HG02642 (cell line): Measurements from ENCODE around the gene KLHL30.

Source experiments
- ATAC-seq: cut with Tn5 transposase; IDR thresholded peaks from one replicate; pipeline ENCODE4 v1.9.1; 2021; ENCODE audit warnings: mild to moderate bottlenecking; ENCODE audit not compliant: unreplicated experiment, poor library complexity

The KLHL30 gene

DNA sequence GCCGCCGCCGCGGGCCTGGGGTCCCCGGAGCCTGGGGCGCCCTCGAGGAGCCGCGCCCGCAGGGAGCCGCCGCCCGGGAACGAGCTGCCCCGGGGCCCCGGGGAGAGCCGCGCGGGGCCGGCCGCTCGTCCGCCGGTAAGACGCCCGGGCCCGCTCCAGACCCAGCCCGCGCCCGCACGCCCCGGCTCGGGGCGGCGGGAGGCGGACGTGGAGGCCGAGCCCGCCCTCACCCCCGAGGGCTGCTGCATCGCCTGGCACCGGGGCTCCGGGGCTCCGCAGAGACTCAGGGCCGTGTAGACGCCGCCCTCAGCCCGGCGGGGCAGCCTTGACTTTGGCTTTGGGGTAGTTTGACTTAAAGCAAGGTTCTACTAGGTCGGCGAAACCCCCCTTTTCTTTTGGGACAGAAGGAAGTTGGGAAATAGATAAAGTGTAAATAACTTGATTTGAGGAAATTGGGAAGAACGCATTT lies 20.6 kb downstream of the KLHL30 start:
- ATAC-seq = no peak

DNA sequence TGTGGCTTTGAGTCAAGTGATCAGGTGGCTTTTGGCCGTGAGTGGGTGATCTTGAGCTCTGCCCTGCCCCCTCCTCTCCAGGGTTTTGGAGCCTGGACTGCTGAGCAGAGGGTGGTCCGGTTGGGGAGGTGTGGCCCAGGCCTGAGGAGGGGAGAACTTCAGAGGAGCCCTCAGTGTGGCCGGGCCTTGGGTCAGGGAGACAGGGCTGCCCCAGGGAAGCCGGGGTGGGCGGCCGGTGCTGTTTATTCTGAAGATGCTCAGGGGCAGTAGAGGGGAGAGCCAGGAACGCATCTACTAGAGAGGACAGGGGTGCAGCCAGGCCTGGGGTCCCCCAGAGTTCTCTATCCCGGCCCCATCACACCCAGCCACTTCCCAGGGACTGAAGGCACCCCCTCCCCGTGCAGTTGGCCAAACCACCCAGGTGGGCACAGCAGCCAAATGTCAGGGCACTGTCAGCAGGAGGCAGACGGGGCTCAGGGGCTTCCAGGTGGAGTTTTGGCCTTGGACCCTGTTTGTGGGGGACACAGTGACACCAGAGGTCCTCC lies 21.3 kb downstream of the KLHL30 start:
- no peak for ATAC-seq

DNA sequence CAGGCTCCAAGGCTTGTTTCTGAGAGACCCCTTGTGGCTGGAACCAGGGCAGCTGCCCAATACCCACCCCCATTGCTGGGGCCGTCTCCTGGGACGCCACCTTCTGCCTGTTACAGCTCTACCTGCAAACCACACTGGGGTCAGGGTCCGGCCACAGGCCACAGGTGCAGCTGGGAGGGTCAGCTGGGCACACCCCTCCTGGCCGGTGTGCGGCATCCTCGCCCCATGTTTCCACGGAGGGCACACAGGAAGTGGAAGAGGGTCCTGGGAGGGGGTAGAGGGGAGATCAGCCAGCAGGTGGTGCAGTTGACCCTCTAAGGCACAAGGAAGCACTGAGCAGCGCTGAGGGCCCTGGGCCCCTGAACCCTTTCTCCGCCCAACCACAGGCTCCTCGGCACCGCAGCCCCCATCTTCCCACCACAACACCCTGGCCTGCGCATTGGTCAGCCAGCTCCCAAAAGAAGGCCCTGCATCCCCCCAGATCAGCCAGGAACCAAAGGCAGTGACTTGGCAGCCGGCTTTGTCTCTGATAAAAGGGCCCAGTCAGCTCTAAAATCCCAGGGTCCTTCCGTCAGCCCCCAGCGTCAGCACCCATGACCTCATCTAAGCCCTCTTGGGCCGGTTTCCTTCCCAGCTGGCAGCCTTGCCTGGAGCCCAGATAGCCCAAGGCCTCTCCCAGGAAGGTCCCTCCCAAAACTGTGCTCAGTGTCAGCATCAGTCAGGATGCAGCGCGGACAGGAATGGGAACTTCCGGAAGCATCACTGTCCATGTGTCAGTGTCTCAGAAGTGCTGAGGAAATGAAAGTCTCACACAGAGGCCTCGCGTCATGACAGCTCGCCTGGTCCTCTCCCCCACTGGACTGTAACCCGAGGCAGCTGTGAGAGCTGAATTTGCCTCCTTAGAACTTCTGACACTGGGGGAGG lies 22.0 kb downstream of the KLHL30 start:
- ATAC-seq = no peak

DNA sequence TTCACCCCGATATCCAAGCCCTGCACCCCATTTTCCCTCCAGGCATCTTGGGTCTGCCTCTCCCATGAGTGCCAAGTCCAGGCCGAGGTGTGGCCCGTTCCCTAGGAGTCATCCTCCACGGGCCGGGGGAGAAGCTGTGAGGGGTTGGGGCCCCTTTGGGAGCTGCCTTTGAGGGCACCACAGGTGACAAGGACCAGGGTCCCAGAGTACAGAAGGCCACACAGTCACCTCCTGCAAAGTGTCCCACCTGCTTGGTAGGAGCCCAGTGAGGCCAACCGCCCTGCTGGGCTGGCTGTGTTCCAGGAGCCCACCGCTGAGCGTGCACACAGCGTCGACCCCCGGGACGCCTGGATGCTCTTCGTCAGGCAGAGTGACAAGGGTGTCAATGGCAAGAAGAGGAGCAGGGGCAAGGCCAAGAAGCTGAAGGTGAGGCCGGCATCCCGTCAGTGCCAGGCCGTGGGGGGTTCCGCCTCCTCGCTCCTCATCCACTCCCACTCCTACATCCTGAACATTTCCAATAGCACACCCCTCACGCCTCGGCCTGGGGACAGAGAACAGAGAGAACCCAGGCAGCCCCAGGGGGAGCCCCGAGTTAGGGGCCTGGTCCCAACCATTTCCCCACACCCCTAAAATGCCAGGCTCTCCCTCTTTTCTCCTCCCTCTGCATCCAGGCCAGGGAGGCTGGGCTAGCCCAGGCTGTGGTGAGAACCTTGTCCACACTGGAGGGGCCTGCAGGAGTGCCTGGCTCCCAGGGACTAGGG lies 23.0 kb downstream of the KLHL30 start:
- no peak for ATAC-seq

DNA sequence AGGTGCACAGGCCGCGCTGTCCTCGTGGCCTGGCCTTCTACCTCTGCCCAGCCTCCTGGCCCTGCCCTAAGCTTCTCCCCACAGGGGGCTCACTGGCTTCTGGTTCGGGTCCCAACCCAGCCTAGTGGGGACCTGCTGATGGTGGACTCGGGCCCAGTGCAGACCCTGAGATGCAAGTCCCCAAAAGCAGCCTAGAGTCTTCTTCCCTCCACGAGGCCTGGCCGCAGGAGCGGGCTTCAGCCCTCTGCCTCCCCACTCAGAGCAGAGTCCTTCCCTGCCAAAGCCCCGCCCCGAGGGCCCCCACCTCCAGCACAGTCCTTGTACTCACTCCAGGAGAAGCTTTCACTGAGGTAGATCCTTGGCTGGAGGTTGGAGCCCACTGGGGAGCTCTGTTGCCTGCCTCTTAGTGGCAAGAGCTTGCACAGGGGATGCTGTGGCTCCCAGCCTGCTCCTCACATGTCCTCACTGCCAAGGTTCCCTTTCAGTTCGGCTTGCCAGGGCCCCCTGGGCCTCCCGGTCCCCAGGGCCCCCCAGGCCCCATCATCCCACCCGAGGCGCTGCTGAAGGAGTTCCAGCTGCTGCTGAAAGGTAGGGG lies 23.9 kb downstream of the KLHL30 start:
- no peak for ATAC-seq

DNA sequence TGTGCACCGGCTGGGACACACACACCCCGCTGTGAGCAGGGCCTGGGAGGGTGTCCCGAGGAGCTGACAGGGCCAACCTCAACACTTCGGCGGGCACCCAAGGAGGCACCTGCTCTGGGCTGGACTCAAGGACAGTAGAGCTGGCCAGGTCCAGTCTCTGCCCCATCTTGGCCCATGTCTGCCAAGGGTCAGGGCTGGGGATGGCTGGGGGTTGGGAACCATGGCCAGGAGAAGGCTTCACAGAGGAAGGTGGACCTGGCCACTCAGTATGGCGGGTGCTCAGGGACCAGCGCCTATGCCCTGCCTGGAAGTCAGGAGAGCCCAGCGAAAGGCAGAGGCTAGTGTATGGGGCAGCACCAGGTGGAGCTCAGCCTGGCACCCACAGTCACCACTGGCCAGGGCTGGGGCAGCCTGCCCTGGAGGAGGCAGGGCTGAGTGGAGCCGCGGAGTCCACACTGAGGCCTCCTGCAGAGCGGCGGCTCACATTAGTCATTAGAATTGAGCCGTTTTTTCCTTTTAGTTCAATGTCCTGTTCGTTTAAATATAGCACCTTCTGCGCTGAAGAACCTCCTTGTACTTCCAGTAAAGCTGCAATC lies 24.5 kb downstream of the KLHL30 start:
- no peak for ATAC-seq

DNA sequence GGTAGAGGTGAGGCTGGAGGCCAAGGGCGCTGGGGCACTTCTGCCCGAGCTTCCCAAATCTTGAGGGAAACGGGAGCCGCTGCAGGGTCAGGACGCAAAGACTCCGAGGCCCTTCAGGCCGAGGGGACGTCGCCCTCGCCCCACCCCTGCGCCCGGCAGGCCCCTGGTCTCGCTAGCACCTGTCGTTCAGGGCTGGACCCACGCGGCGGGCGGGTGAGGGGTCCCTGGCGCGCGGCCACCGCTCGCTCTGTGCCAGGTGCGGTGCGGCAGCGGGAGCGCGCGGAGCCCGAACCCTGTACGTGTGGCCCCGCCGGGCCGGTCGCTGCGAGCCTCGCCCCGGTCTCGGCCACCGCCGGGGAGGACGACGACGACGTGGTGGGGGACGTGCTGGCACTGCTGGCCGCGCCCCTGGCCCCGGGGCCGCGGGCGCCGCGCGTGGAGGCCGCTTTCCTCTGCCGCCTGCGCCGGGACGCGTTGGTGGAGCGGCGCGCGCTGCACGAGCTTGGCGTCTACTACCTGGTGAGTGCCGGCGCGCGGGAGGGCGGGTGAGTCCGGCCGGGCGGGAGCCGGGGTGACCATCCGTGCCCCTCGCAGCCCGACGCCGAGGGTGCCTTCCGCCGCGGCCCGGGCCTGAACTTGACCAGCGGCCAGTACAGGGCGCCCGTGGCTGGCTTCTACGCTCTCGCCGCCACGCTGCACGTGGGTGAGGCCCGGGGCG lies 25.2 kb downstream of the KLHL30 start:
- no peak for ATAC-seq

DNA sequence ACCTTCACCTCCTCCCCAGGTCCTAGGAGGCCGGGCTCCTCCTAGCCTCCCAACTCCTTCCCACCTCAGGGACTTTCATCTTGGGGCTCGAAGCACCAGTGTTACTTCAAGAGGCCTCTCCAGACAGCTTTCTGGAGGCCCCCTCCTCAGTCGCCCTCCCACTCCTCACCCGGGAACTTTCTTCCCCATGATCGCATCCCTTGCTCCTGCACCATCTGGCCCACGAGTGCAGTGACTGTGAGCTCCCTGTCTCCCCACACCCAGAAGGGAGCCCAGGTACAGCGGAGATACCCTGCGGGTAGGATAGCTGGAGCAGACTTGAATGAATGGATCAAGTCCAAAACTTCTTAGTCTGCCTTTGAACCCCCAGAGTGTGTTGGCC lies 26.4 kb downstream of the KLHL30 start:
- ATAC-seq = no peak

DNA sequence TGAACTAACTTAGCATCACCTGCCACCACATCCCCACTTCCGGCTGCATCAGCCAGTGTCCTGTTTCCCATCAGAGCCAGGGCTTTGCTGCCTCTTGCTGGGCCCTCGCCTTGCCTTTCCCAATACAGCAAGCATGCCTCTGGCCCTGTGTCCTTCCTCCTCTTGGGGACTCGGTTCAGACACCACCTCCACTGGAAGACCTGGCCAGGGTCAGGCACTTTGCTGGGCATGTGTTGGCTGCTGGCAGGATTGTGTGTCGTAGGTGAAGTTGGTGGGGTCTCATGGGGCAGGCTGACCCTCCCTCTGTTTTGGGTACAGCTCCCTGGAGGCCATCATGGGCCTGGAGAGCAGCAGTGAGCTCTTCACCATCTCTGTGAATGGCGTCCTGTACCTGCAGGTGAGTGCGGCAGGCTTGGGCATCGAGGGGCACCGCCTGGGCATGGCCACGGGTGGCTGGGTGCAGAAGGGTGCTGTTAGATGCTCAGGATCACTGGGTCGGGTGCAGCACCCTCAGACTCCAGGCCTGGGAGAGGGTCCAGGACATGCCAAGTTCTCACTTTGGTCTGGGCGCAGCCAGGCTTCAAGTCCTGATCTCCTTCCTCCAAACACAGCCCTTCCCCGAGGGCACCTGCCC lies 26.9 kb downstream of the KLHL30 start:
- ATAC-seq = no peak

DNA sequence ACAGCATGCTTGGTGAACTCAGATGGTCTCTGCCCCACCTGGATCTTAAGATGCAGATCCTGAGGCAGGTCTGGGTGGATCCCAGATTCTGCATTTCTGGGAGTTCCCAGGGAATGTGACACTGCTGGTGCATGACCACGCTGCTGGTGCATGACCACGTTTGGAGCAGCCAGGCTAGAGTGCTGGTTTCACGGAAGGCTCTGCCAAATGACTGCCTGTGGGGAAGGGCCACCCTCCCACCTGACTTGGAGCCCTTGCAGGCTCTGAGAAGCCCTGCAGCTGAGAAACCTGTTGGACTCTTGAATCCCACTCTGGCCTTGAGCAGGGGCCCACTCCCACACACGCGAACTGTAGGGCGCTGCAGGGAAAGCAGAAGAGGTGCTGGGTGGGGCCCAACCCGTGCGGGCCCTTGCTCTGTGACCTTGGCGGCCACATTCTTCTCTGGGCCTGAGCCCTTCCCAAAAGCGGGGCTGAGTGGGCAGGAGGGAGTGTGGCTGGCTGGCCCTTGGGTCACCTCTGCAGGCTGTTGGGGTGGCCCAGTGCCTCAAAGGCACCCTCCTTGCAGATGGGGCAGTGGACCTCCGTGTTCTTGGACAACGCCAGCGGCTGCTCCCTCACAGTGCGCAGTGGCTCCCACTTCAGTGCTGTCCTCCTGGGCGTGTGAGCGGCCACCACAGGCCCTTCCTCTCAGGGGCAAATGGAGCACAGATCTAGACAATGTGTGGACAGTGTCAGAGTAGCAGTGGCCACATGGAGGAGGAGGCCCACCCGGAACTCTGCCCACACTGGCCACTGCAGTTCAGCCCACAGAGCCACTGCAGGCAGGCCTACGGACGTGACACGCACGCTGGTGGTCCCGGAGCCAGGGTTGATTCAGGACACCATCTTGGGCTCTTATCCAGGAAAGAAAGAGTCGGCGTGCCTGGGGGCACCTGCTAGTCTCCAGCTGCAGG lies 28.2 kb downstream of the KLHL30 start:
- no peak for ATAC-seq

DNA sequence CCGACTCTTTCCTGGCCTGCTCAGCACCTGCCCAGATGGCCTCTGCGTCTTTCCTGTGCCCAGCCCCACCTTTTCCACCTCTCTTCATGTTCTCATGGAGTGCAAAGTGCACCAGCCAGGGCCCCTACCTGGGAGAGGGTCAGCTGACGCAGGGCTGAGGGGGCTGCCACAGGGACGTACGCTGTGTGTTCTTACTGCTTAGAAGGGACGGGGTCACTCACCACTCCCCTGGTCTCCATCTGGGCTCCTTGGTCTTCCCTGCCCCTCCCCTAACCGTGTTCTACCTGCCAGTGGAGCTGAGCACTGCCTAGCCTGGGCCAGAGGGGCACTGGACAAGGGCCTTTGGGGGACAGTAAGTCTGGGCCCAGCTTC lies 28.9 kb downstream of the KLHL30 start:
- ATAC-seq = no peak

DNA sequence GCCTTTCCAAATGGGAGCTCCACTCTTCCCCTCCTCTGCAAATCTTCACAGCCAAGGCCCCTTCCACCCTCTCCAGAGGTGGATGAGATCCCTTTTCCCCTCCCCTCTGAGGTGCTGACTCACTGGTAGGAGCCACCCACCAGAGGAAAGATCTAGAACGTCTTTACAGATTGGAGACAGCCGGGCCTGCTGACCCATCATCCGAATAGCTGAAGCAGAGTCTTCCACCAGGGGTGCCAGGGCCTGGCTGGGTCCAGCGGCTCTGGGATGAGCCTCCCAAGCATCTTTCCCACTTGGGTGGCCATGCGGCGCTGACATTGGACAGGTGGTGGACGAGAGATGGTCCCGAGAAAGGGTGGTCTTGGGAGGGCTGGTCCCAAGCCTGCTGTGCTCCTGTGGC lies 29.3 kb downstream of the KLHL30 start:
- ATAC-seq = no peak

DNA sequence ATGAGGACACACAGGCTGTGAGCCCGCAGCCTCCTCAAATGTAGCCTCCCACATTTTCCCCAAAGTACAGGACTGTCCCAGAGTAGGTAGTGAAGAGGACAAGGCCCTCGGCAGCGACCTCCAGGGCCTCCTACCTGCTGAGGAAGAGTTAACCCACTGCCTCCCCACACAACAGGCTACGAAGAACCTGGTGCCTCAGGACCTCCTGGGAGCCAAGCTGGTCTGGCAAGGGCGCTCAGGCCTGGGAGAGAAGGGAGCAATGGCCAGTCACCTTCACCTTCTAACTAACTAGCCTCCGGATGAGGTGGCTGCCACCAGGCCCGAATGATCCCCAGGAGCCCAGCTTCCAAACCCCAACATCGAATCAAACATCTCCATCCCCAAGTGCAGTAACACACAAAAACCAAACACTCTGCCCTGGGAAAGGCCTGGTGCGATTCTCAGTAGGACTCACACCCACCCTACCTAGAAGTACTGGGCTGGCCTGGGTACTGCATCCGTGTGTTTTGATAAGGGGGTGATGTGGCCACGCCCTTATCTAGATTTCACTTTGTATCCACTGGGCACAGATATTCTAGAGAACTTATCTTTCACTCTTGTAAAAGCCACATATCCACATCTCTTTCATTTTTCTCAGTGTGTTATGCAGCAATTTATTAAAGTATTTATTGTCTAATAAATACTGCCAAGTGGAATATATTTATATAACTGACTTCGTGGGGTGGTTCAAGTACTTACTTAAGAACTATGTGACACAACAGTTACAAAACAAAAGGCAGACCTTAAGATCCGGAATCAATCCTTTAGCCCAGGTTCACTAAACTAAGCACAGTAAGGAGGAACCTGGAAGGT lies 30.0 kb downstream of the KLHL30 start:
- ATAC-seq = no peak

DNA sequence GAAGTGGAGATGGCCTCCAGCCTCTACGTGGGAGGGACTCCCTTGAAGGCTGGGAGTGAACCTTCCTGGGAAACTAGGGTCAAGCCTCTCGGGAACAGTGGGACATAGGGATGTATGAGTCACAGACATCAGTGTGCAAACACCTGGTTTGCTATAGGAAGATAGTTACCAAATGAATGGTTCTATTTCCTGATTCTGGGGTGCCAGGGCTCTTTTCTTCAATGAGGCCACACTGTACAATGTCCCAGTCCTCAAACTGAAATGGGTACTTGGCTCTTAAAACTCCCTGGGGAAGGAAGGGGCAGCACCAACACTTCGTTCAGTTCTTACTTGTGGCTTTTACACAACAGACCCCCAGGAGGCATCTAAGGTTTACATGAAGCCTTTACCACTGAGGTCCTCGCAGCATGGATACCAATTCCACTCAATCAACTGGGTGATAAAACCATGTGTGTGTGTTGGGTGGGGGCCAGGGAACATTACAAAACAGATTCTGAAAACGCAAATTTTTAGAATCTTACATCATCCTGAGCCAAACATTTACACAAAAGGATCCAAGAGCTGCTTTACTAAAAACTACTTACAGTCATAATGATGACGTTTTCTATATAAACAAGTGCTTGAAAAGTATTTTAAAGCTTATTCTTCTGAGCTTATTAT lies 30.7 kb downstream of the KLHL30 start:
- no peak for ATAC-seq

DNA sequence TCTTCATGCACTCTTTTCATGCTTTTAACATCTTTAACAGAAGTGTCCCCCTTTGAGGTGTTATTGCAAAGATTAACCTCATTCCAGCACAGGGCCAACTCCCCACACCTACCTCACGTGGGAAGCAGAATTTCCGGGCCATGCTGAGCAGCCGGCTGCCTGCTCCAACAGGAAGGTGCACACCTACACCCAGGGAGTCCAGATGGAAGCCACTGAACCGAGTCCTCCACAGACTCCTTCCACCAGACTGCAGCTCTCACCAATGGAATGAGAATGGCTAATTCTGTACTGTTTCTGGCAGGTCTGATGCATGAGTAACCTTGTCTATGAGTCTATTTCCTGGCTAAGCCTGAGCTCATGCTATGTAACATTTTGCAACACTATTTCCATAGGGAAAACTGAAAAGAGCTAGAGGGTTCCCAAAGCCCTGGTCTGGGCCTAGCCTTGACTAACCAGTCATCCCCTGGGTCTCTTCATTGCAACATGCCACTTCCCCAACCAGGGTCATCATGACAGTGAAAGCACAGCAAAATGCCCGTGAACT lies 31.3 kb downstream of the KLHL30 start:
- ATAC-seq = no peak

DNA sequence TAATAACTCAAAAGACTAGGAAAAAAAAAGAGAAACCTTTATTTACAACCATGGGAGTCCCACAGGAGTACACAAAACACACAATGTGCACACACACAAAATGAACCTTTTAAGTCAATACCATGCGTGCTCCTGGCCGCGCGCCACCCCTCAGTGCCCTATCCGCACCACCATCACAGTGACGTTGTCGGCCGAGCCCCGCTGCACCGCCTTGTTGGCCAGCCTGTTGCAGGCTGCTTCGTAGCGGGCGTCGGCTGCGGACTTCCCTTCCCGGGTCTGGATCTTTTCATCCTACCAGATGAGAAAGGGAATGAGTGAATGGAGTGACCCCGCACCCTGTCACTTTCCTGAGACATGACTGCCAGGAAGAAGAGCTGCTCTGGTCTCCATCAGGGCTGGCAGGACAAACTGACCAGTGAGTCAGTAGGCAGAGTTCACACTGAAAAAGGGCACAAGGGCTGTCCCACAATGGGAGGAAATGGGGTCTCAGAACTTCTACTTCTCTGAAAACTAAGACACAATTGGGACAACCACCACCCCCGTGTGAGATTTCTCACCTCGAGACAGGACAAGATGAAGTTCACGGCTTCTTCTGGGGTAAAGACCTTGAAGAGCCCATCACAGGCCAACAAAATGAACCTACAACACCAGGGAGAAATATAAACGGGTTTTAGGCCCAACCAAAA lies 32.1 kb downstream of the KLHL30 start:
- ATAC-seq = no peak
